Measurements from ENCODE around the gene KRT73. TPM values are rescaled to one million over a fixed set of nuclear protein-coding genes. Genes with fewer than 3 reads are reported as not detected.

The KRT73 gene
- total RNA-seq, 4 donors from 2014 or later, result 0.40 to 1.2 TPM; not detected in 2

DNA sequence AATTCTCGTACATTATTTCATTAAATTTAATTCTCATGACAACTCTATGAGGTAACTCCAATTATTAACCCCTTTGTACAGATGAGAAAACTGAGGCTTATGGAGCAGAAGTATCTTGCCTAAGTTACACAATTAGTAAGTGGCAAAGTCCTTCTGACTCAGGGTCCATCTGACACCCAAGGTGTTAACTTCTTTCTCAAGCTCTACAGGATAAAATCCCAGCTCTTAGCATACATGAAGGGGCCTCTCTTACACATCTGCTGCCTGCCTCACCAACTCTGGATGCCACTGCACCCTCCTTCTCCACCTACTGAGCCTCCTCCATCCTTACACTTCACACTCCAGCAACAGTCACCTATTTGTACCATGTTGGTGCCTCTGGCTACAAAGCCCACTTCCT, 12.8 kb downstream of the KRT73 start:
- Histone ChIP-seq H3K4me1 (no peaks in the 10 kb centered on the region), H3K4me3 (no peak overlapping the region), H3K27me3 (no peaks in the 10 kb centered on the region), H3K27ac (no peak overlapping the region), H3K36me3 (no peaks in the 10 kb centered on the region), H3K9me3 (no peaks in the 10 kb centered on the region)
- no peak for TF ChIP-seq POLR2A (IDR thresholded peaks at IDR 0.05)
- TF ChIP-seq, protein P1, sequence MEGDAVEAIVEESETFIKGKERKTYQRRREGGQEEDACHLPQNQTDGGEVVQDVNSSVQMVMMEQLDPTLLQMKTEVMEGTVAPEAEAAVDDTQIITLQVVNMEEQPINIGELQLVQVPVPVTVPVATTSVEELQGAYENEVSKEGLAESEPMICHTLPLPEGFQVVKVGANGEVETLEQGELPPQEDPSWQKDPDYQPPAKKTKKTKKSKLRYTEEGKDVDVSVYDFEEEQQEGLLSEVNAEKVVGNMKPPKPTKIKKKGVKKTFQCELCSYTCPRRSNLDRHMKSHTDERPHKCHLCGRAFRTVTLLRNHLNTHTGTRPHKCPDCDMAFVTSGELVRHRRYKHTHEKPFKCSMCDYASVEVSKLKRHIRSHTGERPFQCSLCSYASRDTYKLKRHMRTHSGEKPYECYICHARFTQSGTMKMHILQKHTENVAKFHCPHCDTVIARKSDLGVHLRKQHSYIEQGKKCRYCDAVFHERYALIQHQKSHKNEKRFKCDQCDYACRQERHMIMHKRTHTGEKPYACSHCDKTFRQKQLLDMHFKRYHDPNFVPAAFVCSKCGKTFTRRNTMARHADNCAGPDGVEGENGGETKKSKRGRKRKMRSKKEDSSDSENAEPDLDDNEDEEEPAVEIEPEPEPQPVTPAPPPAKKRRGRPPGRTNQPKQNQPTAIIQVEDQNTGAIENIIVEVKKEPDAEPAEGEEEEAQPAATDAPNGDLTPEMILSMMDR (IDR thresholded peaks at IDR 0.05), result no peak
- DNase-seq, result no peak

- TF ChIP-seq POLR2A (IDR thresholded peaks at IDR 0.05), result no peak
- TF ChIP-seq, protein P1 (IDR thresholded peaks at IDR 0.05), result no peak
- no peak for DNase-seq
- no peak overlapping the region for H3K4me3 ChIP-seq
- H3K9me3 ChIP-seq, result no peaks in the 10 kb centered on the region
- H3K4me1 ChIP-seq, result no peaks in the 10 kb centered on the region
- H3K36me3 ChIP-seq, result no peaks in the 10 kb centered on the region
- no peaks in the 10 kb centered on the region for H3K27me3 ChIP-seq
- H3K27ac ChIP-seq, result no peak overlapping the region
Observed at GRCh38 chr12:52604859-52605258, 13.5 kb downstream of the KRT73 start.

- DNase-seq, result no peak
- H3K27ac ChIP-seq, result no peak overlapping the region
- no peaks in the 10 kb centered on the region for H3K9me3 ChIP-seq
- no peak overlapping the region for H3K4me3 ChIP-seq
- no peaks in the 10 kb centered on the region for H3K36me3 ChIP-seq
- H3K27me3 ChIP-seq, result no peaks in the 10 kb centered on the region
- no peaks in the 10 kb centered on the region for H3K4me1 ChIP-seq
- no peak for TF ChIP-seq POLR2A (IDR thresholded peaks at IDR 0.05)
- TF ChIP-seq, protein P1 (IDR thresholded peaks at IDR 0.05), result no peak
Observed at GRCh38 chr12:52603314-52603713, 15.0 kb downstream of the KRT73 start.

- no peak for DNase-seq
- H3K27ac ChIP-seq, result no peak overlapping the region
- no peak overlapping the region for H3K4me3 ChIP-seq
- no peak for TF ChIP-seq POLR2A (IDR thresholded peaks at IDR 0.05)
- TF ChIP-seq, protein P1 (IDR thresholded peaks at IDR 0.05), result no peak
- no peaks in the 10 kb centered on the region for H3K4me1 ChIP-seq
- no peaks in the 10 kb centered on the region for H3K27me3 ChIP-seq
- no peaks in the 10 kb centered on the region for H3K36me3 ChIP-seq
- H3K9me3 ChIP-seq, result no peaks in the 10 kb centered on the region
Observed at GRCh38 chr12:52602552-52602951, 15.8 kb downstream of the KRT73 start.

DNA sequence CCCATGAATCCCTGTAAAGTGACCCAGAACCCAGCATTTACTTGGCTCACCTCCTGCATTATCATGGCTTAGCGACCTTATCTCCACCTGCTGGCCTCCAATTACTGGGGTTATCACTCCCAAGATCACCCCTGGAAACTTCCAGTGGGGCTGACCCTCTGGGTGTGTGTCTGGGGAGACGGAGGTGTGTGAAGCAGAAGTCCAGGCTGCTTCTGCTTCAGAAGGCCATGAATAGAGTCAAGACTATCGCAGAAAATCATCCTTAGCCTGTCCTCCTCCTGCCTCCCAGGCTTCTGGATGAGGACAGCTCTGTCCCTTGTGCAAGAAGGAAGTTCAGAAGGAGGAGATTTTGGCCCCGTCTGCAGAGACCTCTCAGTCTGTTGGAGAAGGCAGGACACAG, 16.7 kb downstream of the KRT73 start:
- no peaks in the 10 kb centered on the region for H3K36me3 ChIP-seq
- no peaks in the 10 kb centered on the region for H3K9me3 ChIP-seq
- no peak overlapping the region for H3K4me3 ChIP-seq
- no peaks in the 10 kb centered on the region for H3K4me1 ChIP-seq
- TF ChIP-seq, protein P1 (IDR thresholded peaks at IDR 0.05), result no peak
- TF ChIP-seq POLR2A (IDR thresholded peaks at IDR 0.05), result no peak
- no peak overlapping the region for H3K27ac ChIP-seq
- H3K27me3 ChIP-seq, result no peaks in the 10 kb centered on the region
- no peak for DNase-seq

DNA sequence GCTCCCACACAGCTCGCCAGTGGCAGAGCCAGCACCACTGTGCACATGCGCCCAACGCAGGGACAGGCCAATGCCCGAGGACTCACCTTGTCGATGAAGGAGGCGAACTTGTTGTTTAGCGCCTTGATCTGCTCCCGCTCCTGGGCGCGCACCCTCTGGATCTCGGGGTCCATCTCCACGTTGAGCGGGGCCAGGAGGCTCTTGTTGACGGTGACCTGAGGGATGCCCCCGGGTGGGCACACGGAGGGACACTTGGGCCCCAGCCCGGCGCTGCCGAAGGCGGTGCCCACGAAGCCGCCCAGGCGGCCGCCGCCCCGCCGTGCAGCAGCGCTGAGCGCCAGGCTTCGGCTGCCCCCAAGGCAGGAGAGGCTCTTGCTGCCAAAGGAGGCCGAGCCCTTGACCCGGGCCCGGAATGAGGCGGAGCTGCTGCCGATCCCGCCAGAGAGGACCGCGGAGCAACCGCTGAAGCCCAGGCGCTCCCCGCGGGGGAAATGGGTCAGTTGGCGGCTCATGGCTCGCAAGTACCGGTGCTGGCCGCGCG, 17.3 kb downstream of the KRT73 start, which contains the start of gene KRT72:
TSS of gene KRT72 (minus strand) at position 523 of the 541 bp plus-strand sequence. CDS start at position 512, 11 bp downstream.
- H3K36me3 ChIP-seq, result no peaks in the 10 kb centered on the region
- no peak within 1 kb of the TSS for H3K27ac ChIP-seq
- H3K9me3 ChIP-seq, result no peaks in the 10 kb centered on the region
- H3K4me3 ChIP-seq, result no peak within 1 kb of the TSS
- no peak for TF ChIP-seq POLR2A (IDR thresholded peaks at IDR 0.05)
- TF ChIP-seq, protein P1 (IDR thresholded peaks at IDR 0.05), result no peak
- H3K27me3 ChIP-seq, result no peaks in the 10 kb centered on the region
- no peak for DNase-seq
- H3K4me1 ChIP-seq, result no peaks in the 10 kb centered on the region

Measured in Peyer's patch (tissue), 4 donors.